Mesenteric fat pad (tissue), 1 donor: ENCODE data around the gene HCN4. TPM values are rescaled to one million over a fixed set of nuclear protein-coding genes. Genes with fewer than 3 reads are reported as not detected.
A peak's percentile ranks its signal among the peaks of the same experiment; 100 is the strongest.

Experiments
- DNase-seq: peaks from one replicate; pipeline ENCODE4 v3.0.0-alpha.2; 2020; ENCODE audit warnings: low spot score
- total RNA-seq: library from RNA; stranded (reverse); fragmentation: NEBNext Ultra II Directional; extraction: Animal tissue kit (Norgen Biotek cat#: 25700); gene quantifications from one replicate; pipeline ENCODE4 v1.2.1, GENCODE V29; 2021
- donor health status: DM: yes; HTN: yes; CAD: no.

The HCN4 gene
- total RNA-seq, 1 donor from 2014 or later, result not detected

- DNase-seq, result no peak
Measured at GRCh38 chr15:73346735-73347312, 21.9 kb downstream of the HCN4 start.

GRCh38 chr15:73345658-73346057 is 23.1 kb downstream of the HCN4 start:
- DNase-seq, result no peak

DNA sequence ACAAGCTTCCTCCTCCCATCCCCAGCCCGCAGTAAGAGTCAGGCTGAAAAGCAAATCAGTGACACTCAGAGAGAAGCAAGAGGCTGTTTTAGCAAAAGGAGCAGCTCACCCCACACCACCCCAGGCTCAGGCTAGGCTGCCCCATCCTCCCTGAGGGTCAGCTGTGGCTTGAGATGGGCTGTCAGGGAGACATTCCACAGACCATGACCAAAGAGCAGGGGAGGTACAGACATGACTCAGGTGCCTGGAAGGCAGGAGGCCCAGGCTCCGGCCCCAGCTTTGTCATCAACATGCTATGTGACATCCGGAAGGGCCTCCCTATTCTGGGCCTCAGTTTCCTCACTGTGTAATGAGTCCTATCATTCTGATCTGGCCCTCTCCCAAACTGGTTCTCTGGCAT is 24.7 kb downstream of the HCN4 start:
- DNase-seq, result no peak

DNA sequence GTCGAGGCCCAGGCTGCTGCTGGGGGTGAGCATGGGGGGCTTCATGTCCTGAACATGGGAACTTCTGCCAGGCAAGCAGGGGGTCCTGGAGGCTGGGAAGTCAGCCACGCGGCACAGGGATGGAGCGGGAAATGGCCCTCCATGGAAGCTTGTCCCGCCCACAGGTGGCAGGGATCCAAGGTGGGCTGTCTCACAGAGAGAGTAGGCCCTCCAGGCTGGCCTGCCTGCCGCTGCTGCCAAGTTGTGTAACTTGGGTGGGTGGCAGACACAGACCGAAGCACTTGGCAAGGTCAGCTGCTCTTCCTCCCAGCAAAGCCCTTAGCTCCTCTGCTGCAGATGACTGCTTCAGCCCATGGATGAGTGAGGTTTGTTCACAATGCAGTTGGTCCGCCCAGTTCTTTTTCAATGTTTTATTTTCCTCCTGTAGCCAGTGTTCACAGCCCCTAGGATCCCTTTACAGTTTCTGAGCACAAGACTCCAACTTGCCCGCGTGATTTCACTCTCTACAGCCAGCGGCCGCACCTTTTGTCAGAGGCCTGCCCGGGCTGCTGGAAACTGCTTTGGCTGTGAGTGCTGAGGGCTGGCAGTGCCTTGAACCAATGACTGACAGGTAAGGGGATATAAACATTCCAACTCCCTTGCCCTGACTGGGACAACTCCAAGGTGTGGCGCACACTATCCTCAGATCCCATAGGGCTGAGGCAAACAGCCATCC is 26.7 kb downstream of the HCN4 start:
- DNase-seq, result no peak

DNA sequence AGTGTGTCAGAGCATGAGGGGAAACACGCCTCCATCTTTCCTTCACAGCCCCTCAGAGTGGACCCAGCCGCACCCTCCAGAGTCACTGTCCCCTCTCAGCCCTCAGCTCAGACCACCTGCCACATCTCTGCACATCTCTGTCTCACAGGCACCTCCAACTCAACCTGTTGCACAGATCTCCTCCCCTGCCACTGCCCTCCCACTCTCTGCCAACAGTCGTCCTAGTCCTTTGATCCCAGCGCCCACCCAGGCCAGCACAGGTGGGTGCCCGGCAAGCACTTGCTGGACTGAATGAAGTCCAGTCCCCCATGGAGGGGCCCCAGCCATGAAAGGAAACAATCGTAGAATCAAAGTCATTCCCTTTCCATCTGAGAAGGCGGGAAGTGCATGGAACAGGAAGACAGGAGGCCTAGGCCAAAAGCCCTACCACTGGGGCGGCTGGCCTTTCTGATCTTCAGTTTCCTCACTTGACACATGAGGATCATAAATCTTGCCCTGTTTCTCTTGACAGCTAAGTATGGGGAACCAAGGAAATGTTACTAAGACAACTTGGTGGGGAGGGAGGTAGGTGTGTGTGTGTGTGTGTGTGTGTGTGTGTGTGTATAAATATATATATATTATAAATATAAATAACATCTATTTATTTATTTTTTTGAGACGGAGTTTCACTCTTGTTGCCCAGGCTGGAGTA is 28.1 kb downstream of the HCN4 start:
- no peak for DNase-seq

DNA sequence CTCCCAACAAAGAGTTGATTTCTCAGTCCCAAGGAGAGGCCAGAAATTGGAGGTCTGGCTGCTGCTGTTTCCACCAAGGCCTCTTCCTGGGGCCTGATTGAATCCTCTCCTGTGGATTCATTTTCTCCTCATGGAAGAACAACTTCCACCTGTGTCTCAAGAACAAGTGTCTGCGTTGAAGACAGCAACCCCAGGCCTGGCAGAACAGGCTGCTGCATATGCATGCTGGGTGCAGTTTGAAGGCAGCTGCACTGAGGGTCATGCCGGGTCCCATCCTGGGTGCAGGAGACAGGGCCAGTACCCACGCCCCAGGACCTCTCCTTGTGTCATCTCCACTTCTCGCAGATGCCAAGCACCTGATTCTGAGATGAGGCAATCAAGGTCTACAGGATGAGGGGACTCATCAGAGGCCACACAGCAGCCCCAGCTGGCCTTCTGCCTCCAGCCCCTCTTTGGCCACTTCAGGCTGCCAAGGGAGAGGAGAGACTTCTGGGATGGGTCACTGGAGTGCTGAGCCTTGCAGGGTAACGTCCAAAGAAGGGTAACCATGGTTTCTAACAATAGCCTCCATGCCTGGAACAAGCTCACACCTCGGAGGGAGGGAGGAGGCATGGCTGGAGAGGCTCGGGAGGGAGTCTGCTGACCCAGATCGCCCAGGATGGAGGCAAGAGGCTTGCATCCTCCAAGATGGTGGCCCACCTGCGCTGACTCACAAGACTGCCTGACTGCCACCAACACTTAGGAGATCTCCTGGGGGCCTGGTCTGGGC is 30.0 kb downstream of the HCN4 start:
- DNase-seq, result no peak

DNA sequence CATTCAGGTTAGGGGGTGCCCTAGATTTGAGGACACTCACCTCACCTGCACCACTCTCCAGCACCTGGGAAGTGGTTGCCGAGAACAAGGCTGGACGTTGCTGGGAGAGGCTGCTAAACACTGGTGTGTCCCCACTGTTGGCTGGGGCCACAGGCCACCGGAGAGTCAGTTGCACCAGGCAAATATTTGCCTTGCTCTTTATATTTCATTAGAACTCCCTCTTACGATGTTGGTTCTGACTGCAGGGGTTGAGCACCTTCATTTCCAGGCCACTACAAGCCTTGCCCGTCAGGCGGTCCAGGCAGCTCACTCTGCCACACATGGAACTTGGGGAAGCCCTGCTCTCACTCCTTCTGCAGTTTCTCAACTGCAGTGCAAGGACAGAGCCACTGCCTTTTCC is 30.7 kb downstream of the HCN4 start:
- no peak for DNase-seq

DNA sequence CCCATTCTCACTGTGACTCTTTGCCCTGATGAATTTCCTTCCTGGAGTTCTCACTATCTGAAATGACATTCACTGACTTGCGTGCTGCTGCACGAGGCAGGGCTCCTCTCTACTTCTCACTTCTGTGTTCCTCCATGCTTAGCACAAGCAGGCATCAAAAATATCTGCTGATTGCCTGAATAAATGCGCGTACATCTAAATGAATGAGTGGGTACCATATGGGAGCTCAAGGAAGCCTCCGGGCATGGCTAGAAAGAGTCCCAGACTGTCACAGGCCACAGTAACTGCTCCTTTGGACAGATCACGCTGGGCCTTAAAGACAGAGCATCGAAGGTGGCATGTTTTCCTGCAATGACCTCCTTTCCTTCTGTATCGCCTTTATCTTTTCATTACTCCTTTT is 31.6 kb downstream of the HCN4 start:
- no peak for DNase-seq

- DNase-seq, result no peak
Measured at GRCh38 chr15:73336756-73337155, 32.0 kb downstream of the HCN4 start.

GRCh38 chr15:73335471-73335870 is 33.3 kb downstream of the HCN4 start:
- no peak for DNase-seq

GRCh38 chr15:73335026-73335425 is 33.7 kb downstream of the HCN4 start:
- no peak for DNase-seq

- peak; percentile 75 for DNase-seq
Measured at GRCh38 chr15:73334086-73334485, 34.7 kb downstream of the HCN4 start.

GRCh38 chr15:73333001-73333400 is 35.8 kb downstream of the HCN4 start:
- peak; percentile 68 for DNase-seq

- DNase-seq, result peak; percentile 82
Measured at GRCh38 chr15:73331991-73332925, 36.5 kb downstream of the HCN4 start.

DNA sequence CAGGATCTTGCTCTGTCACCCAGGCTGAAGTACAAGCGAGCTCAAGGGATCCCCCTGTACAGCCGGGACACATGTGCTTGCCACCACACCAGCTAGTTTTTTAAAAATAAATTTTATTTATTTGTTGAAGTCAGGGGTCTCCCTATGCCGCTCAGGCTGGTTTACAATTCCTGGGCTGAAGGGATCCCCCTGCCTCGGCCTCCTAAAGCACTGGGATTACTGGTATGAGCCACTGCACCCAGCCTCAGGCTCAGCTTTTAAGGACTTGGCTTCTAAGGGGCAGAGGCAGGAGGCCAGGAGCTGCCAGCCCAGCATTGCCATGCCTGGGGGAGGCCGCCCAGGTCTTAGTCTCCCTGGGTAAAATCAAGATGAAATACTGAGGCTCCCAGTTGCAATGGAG is 37.3 kb downstream of the HCN4 start:
- DNase-seq, result peak; percentile 33

GRCh38 chr15:73330206-73331051 is 38.3 kb downstream of the HCN4 start:
- peak; percentile 82 for DNase-seq

- peak; percentile 81 for DNase-seq
Measured at GRCh38 chr15:73329501-73330200, 39.1 kb downstream of the HCN4 start.

DNA sequence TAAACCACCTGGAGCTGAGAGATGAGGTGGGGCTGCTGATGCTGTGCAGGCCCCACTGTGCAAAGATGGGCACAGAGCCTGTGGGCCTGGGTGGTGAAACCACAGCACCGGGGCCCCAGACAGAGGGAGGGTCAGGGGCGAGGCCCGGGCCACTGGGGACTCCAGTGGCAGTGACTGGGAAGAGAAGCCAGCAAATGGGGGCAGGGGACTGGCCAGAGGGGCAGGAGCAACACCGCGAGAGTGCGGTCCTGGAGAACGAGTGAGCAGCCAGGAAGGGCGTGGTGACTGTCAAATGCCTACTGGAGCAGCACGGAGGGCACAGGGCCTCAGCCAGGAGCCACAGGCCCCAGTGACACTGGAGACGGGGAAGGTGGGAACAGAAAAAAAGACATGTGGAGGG is 39.8 kb downstream of the HCN4 start:
- peak; percentile 79 for DNase-seq

DNA sequence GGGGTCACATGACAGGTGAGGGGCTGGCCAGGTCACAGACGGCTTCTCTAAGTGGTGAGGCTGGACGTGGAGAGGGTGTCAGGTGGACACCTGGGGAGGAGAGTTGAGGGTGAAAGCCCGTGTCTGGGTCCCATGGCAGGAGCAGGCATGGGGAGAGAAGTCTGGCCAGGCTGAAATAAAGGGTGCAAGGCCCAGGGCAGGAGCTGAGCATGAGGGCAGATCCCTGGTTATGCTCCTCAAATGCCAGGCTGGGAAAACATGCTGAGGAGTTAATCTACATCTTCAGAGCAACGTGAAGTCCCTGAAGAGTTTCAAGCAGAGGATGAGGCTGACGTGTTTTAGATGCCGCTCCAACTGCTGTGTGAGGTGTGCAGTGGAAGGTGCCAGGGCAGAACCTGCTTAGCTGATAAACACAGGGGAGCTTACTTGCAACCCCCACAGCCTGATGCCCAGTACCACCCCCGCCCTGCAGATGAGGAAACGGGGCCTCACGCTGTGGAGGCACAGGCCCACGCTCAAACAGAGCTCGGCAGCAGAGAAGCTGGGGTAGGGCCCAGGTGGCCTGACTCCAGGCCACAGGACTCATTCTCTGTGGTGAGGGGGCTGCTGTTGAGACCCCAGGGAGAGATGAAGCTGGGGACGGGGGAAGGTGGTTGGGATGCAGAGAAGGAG is 40.5 kb downstream of the HCN4 start:
- peak; percentile 18 for DNase-seq
